Esophagus muscularis mucosa (tissue), 4 donors: Measurements from ENCODE around the gene KCP. TPM values are rescaled to one million over a fixed set of nuclear protein-coding genes. Genes with fewer than 3 reads are reported as not detected.

Source experiments
- DNase-seq: peaks from one replicate; pipeline ENCODE4 v3.0.0-alpha.2; 2017; ENCODE audit errors: extremely low spot score
- H3K27ac ChIP-seq, 4 donors: fragments of 200-600 bp; sonication (generic); replicated peaks in 1 of 4; 1 replicate in 3 of 4; 2 replicates in 1 of 4; pipeline ENCODE4 v1.5.1; 2016 to 2019; ENCODE audit warnings: mild to moderate bottlenecking in 1 of 4
- H3K27me3 ChIP-seq, 4 donors: fragments of 200-600 bp; sonication (generic); one replicate each; pipeline versions ENCODE4 v1.5.1 to v1.6.0; 2016 to 2019
- H3K36me3 ChIP-seq, 4 donors: fragments of 200-600 bp; sonication (generic); one replicate each; pipeline ENCODE4 v1.5.1; 2016 to 2019
- H3K4me1 ChIP-seq, 4 donors: fragments of 200-600 bp; sonication (generic); one replicate each; pipeline ENCODE4 v1.5.1; 2016 to 2019
- H3K4me3 ChIP-seq, 4 donors: fragments of 200-600 bp; sonication (generic); 1 replicate in 2 of 4; 2 replicates in 2 of 4; pipeline ENCODE4 v1.5.1; 2016 to 2019; ENCODE audit warnings: mild to moderate bottlenecking in 4 of 4, moderate library complexity in 1 of 4
- H3K9me3 ChIP-seq, 4 donors: fragments of 200-600 bp; sonication (generic); 1 replicate in 3 of 4; 2 replicates in 1 of 4; pipeline ENCODE4 v1.5.1; 2016 to 2019
- CTCF ChIP-seq, 3 experiments: fragments of 200-600 bp in 2 of 3; fragments of 450-650 bp in 1 of 3; sonication (generic) in 2 of 3; IDR thresholded peaks; one replicate each; pipeline ENCODE4 v1.5.1; 2017 to 2019; ENCODE audit warnings: antibody characterized with exemption in 3 of 3, mild to moderate bottlenecking in 2 of 3, moderate library complexity in 1 of 3
- EP300 ChIP-seq: sonication (generic); formaldehyde crosslinking; IDR thresholded peaks from one replicate; pipeline ENCODE4 v1.6.1; 2017; ENCODE audit warnings: antibody characterized with exemption
- POLR2A ChIP-seq: fragments of 450-650 bp; IDR thresholded peaks from one replicate; pipeline ENCODE4 v1.6.1; 2017; ENCODE audit warnings: antibody characterized with exemption, moderate library complexity, mild to moderate bottlenecking, low read depth
- POLR2AphosphoS5 ChIP-seq, 2 donors: sonication (generic); formaldehyde crosslinking; IDR thresholded peaks; one replicate each; pipeline ENCODE4 v1.6.1; 2017; ENCODE audit warnings: antibody characterized with exemption in 2 of 2
- WGBS: methylation state at CpG from one replicate; pipeline ENCODE4 v1.1.5; 2018; 5-methylcytosine and 5-hydroxymethylcytosine counted together
- intact Hi-C: fragments of 100-400 bp; cut with DNase I; formaldehyde crosslinking; loops from one replicate; pipeline ENCODE4 v1.15.1; 2023
- total RNA-seq, 4 donors: library from RNA; depleted of rRNA; stranded (reverse); fragments of >200 nt; gene quantifications; one replicate each; pipeline versions ENCODE4 v1.1.0 to v1.2.1, GENCODE V29; 2016

KCP gene
- total RNA-seq, 4 donors from 2014 or later, result 0.13 to 0.66 (median 0.29) TPM; not detected in 1

DNA sequence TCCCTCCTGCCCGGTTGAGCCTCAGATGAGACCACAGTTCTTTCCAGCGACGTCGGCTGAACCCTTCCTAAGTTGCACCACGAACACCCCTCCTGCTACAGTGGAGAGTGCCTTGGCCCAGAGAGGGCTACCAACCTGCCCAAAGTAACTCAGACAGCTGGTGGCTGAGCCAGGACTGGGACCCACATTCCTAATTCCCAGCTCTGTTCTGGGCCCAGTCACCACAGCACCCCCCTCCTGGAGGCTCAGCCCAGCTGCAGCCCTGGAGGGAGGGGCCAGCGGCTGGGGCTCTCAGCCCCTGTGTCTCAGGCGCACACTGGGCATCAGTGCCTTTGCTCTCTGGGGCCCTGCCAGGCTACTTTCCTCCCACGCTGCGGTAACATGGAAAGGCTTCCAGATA is 37.3 kb downstream of the KCP start:
- peaks cover 18 to 22% (median 21%) of the 10 kb centered on the region in 4 donors for H3K4me1 ChIP-seq
- H3K36me3 ChIP-seq, result no peaks in the 10 kb centered on the region
- no peaks in the 10 kb centered on the region for H3K9me3 ChIP-seq
- 84% methylated on average over 9 of the region's 9 CpGs for WGBS
- H3K27ac ChIP-seq, result no peak overlapping the region
- no peak overlapping the region for H3K4me3 ChIP-seq
- H3K27me3 ChIP-seq, result no peaks in the 10 kb centered on the region
- TF ChIP-seq CTCF (IDR thresholded peaks at IDR 0.05) (no peak), POLR2AphosphoS5 (IDR thresholded peaks at IDR 0.05) (no peak), POLR2A (no peak), EP300 (no peak)
- intact Hi-C loops, result loop anchor here (10.0 kb wide), 1 partner anchor 138 kb away; the partner anchor contains the start of gene CALU
- DNase-seq, result no peak

DNA sequence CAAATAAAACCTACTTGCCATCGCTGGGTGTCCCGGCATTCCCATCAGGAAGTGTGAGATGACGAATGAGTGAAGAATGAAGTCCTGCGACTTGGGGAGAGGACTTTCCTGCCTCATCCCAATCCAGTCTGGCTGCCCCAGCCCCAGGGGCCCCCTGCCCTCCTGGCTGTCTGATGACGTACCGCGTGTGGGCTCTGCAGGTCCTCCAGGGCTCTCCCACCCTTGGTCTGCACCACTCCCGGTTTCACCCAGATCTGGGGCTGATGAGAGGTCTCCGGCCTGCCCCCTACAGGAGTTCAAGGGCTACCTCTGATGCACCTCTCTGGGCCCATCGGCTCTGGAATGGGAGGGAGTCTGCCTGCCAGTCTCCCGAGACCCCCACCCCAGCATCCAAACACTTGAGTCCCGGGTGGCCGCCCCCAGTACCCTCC is 38.1 kb downstream of the KCP start:
- Histone ChIP-seq H3K27ac (no peak overlapping the region), H3K27me3 (no peaks in the 10 kb centered on the region), H3K9me3 (no peaks in the 10 kb centered on the region), H3K4me3 (no peak overlapping the region), H3K4me1 (peaks cover 19 to 28% (median 23%) of the 10 kb centered on the region in 4 donors), H3K36me3 (no peaks in the 10 kb centered on the region)
- intact Hi-C loops, result loop anchor here (10.0 kb wide), 1 partner anchor 138 kb away; the partner anchor contains the start of gene CALU
- WGBS, result 84% methylated on average over 8 of the region's 13 CpGs
- TF ChIP-seq CTCF (IDR thresholded peaks at IDR 0.05) (no peak), POLR2A (no peak), POLR2AphosphoS5 (IDR thresholded peaks at IDR 0.05) (no peak), EP300 (no peak)
- no peak for DNase-seq

DNA sequence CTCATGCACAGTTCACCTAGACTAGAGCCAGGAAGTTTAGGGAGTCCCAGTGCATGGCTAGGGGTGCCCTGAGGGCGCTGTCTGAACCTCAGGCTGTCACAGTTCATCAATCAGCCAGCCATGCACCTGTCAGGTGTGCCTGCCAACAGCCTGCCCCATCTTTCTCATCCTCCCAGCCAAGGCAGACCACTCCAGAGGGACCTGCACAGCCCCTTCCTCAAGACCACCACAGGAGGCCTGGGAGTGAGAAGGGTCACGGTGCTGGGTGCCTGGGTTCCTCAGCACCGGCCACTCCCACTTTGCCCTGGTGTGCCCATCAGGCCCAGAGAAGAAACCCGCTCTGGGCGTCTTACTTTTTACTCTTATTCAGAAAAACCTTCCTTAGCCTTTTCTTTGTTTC is 39.5 kb downstream of the KCP start:
- intact Hi-C loops, result loop anchor here (10.0 kb wide), 1 partner anchor 136 kb away; the partner anchor contains the start of gene CALU

GRCh38 chr7:128869944-128870285 is 40.6 kb downstream of the KCP start:
- 55% methylated on average over 4 of the region's 30 CpGs for WGBS

More for the DNA sequence above, 39.5 kb downstream of the KCP start:
- TF ChIP-seq CTCF (IDR thresholded peaks at IDR 0.05) (no peak), POLR2A (no peak), POLR2AphosphoS5 (IDR thresholded peaks at IDR 0.05) (no peak), EP300 (no peak)
- no peaks in the 10 kb centered on the region for H3K9me3 ChIP-seq
- H3K4me1 ChIP-seq, result peaks cover 19 to 28% (median 23%) of the 10 kb centered on the region in 4 donors
- H3K27me3 ChIP-seq, result no peaks in the 10 kb centered on the region
- no peak overlapping the region for H3K4me3 ChIP-seq
- WGBS, result 98% methylated on average over 5 of the region's 5 CpGs
- peaks cover 0 to 8% (median 2%) of the 10 kb centered on the region in 4 donors for H3K36me3 ChIP-seq
- DNase-seq, result no peak
- no peak overlapping the region for H3K27ac ChIP-seq

More at GRCh38 chr7:128869944-128870285, 40.6 kb downstream of the KCP start:
- H3K4me3 ChIP-seq, result peak overlapping the region; percentile 62 to 72 (median 65)
- TF ChIP-seq CTCF (IDR thresholded peaks at IDR 0.05), result no peak
- TF ChIP-seq POLR2AphosphoS5 (IDR thresholded peaks at IDR 0.05), result no peak
- TF ChIP-seq EP300, result no peak
- no peak for TF ChIP-seq POLR2A
- no peaks in the 10 kb centered on the region for H3K27me3 ChIP-seq
- H3K9me3 ChIP-seq, result no peaks in the 10 kb centered on the region
- H3K36me3 ChIP-seq, result peaks cover 11 to 19% (median 13%) of the 10 kb centered on the region in 4 donors
- intact Hi-C loops, result loop anchor here (5.0 to 10.0 kb wide), 2 partner anchors 78 to 135 kb away; partner anchors contain the start of genes CALU and CCDC136
- no peak for DNase-seq
- H3K4me1 ChIP-seq, result peaks cover 19 to 38% (median 23%) of the 10 kb centered on the region in 4 donors
- H3K27ac ChIP-seq, result peak overlapping the region in 1 of 4 donors; percentile 48
